HG03565 (cell line): Measurements from ENCODE around the gene JUN.

Experiments
- ATAC-seq: cut with Tn5 transposase; IDR thresholded peaks from one replicate; pipeline ENCODE4 v1.9.1; 2021; ENCODE audit warnings: mild to moderate bottlenecking, moderate library complexity; ENCODE audit not compliant: unreplicated experiment

The JUN gene

GRCh38 chr1:58784758-58785441, 1.1 kb upstream of the JUN start:
- ATAC-seq: no peak

GRCh38 chr1:58783090-58783992, 506 bp downstream of the JUN start:
- ATAC-seq: no peak

- no peak for ATAC-seq
Observed at GRCh38 chr1:58782178-58783089, 1.4 kb downstream of the JUN start.

- no peak for ATAC-seq
Observed at GRCh38 chr1:58781541-58782177, 2.2 kb downstream of the JUN start.

- ATAC-seq: no peak
Observed at GRCh38 chr1:58780836-58781452, 2.9 kb downstream of the JUN start.

- no peak for ATAC-seq
Observed at GRCh38 chr1:58780411-58780810, 3.4 kb downstream of the JUN start.

- ATAC-seq: no peak
Observed at GRCh38 chr1:58779801-58780382, 4.0 kb downstream of the JUN start.

GRCh38 chr1:58779059-58779754, 4.6 kb downstream of the JUN start:
- no peak for ATAC-seq

- no peak for ATAC-seq
Observed at GRCh38 chr1:58778385-58779000, 5.4 kb downstream of the JUN start.

- ATAC-seq: no peak
Observed at GRCh38 chr1:58774027-58774426, 9.8 kb downstream of the JUN start.

- ATAC-seq: no peak
Observed at GRCh38 chr1:58773406-58773840, 10.4 kb downstream of the JUN start.

GRCh38 chr1:58769809-58770320, 14.0 kb downstream of the JUN start:
- no peak for ATAC-seq

GRCh38 chr1:58768971-58769808, 14.7 kb downstream of the JUN start:
- ATAC-seq: no peak

- no peak for ATAC-seq
Observed at GRCh38 chr1:58768191-58768731, 15.6 kb downstream of the JUN start.

- ATAC-seq: no peak
Observed at GRCh38 chr1:58767143-58767542, 16.7 kb downstream of the JUN start.

GRCh38 chr1:58765441-58765840, 18.4 kb downstream of the JUN start:
- ATAC-seq: no peak

- no peak for ATAC-seq
Observed at GRCh38 chr1:58765006-58765405, 18.8 kb downstream of the JUN start.
